Gastroesophageal sphincter (tissue), 4 donors: Measurements from ENCODE around the gene WBP1L. TPM values are rescaled to one million over a fixed set of nuclear protein-coding genes. Genes with fewer than 3 reads are reported as not detected.

Experiments used
- ATAC-seq: fragments of 150-250 bp; one replicate; pipeline ENCODE4 v1.9.1; 2016; ENCODE audit warnings: mild to moderate bottlenecking, moderate library complexity
- H3K27ac ChIP-seq, 4 donors: fragments of 200-600 bp; sonication (generic) in 3 of 4; 1 replicate in 3 of 4; 2 replicates in 1 of 4; pipeline ENCODE4 v1.5.1; 2016 to 2019
- H3K27me3 ChIP-seq: fragments of 200-600 bp; sonication (generic); one replicate; pipeline ENCODE4 v1.5.1; 2019
- H3K36me3 ChIP-seq, 2 donors: fragments of 200-600 bp; sonication (generic); one replicate each; pipeline ENCODE4 v1.5.1; 2019; ENCODE audit warnings: control low read depth in 1 of 2
- H3K4me1 ChIP-seq, 3 donors: fragments of 200-600 bp; sonication (generic); 1 replicate in 2 of 3; 2 replicates in 1 of 3; pipeline ENCODE4 v1.5.1; 2016 to 2019; ENCODE audit warnings: control low read depth in 2 of 3
- H3K4me3 ChIP-seq, 2 donors: fragments of 200-600 bp; sonication (generic); one replicate each; pipeline ENCODE4 v1.5.1; 2019; ENCODE audit warnings: mild to moderate bottlenecking in 1 of 2, moderate library complexity in 1 of 2
- H3K9me3 ChIP-seq, 3 donors: fragments of 200-600 bp; sonication (generic); one replicate each; pipeline ENCODE4 v1.5.1; 2017 to 2019; ENCODE audit warnings: control low read depth in 2 of 3
- CTCF ChIP-seq, 4 experiments: fragments of 200-600 bp in 2 of 4; fragments of 450-650 bp in 2 of 4; sonication (generic) in 1 of 4; IDR thresholded peaks; one replicate each; pipeline ENCODE4 v1.5.1; 2017 to 2019; ENCODE audit warnings: antibody characterized with exemption in 4 of 4, mild to moderate bottlenecking in 2 of 4, moderate library complexity in 2 of 4
- EP300 ChIP-seq: sonication (generic); formaldehyde crosslinking; IDR thresholded peaks from one replicate; pipeline ENCODE4 v1.6.1; 2017; ENCODE audit warnings: antibody characterized with exemption, mild to moderate bottlenecking
- POLR2A ChIP-seq, 2 donors: fragments of 450-650 bp; IDR thresholded peaks; one replicate each; pipeline ENCODE4 v1.6.1; 2017; ENCODE audit warnings: antibody characterized with exemption in 2 of 2, mild to moderate bottlenecking in 2 of 2, moderate library complexity in 1 of 2
- POLR2AphosphoS5 ChIP-seq: sonication (generic); formaldehyde crosslinking; IDR thresholded peaks from one replicate; pipeline ENCODE4 v1.6.1; 2017; ENCODE audit warnings: antibody characterized with exemption
- WGBS, 2 donors: methylation state at CpG; one replicate each; pipeline ENCODE4 v1.1.5; 2018; ENCODE audit warnings: low coverage in 1 of 2; 5-methylcytosine and 5-hydroxymethylcytosine counted together
- total RNA-seq, 4 donors: library from RNA; depleted of rRNA; stranded (reverse); fragments of >200 nt; gene quantifications; one replicate each; pipeline ENCODE4 v1.1.0, GENCODE V29; 2016

WBP1L gene
- total RNA-seq, 4 donors from 2014 or later, result 125 to 142 (median 132) TPM

DNA sequence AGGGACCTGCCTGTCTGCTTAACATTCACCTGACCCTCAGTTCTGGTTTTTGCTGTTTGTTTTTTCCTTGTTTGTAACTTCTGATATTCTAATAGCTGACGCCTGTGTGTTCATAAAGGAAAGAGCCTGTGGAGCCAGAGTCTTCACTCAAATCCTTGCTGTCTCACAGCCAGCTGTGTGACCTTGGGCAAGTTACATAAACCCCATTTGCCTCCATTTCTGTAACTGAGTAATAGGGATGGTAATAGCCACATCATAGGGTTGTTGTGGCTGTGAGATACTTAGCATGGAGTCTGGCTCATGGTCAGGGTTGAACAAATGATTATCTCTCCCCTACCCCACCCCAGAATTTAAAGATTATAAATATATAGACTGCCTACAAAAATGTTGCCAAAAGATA lies 27.0 kb downstream of the WBP1L start:
- H3K27ac ChIP-seq, result peak overlapping the region in 1 of 4 donors; percentile 97
- peaks cover 0 to 3% of the 10 kb centered on the region in 2 donors for H3K36me3 ChIP-seq
- H3K4me3 ChIP-seq, result no peak overlapping the region
- H3K27me3 ChIP-seq, result no peaks in the 10 kb centered on the region
- no peaks in the 10 kb centered on the region for H3K9me3 ChIP-seq
- ATAC-seq, result no peak
- 50 to 57% methylated on average over 1 of the region's 1 CpG for WGBS, 2 donors
- peaks cover 14 to 93% (median 27%) of the 10 kb centered on the region in 3 donors for H3K4me1 ChIP-seq
- no peak for TF ChIP-seq CTCF (IDR thresholded peaks at IDR 0.05)
- TF ChIP-seq EP300, result no peak
- no peak for TF ChIP-seq POLR2AphosphoS5
- TF ChIP-seq POLR2A (IDR thresholded peaks at IDR 0.05), result no peak

DNA sequence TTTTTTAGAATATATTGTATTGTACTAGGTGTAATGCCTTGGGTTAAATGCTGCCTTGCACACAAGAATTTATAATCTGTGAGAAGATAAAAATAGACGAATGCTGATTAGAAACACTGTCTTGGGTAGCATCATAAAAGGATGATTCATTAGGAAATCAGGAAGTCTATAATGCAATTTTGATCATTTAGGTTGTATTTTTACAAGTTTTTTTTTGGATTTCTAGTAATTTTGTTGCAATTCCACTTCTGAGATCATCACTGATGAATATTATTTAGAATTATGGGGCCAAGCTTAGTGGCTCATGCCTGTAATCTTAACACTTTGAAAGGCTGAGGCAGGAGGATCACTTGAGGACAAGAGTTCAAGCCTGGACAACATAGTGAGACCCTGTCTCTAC lies 29.6 kb downstream of the WBP1L start:
- Histone ChIP-seq H3K9me3 (no peaks in the 10 kb centered on the region), H3K27ac (peak overlapping the region; percentile 95 to 99 (median 96)), H3K36me3 (no peaks in the 10 kb centered on the region), H3K27me3 (no peaks in the 10 kb centered on the region), H3K4me3 (no peak overlapping the region), H3K4me1 (peaks cover 21 to 96% (median 45%) of the 10 kb centered on the region in 3 donors)
- no peak for ATAC-seq
- 7 to 8% methylated on average over 1 of the region's 1 CpG for WGBS, 2 donors
- TF ChIP-seq CTCF (IDR thresholded peaks at IDR 0.05), result no peak
- no peak for TF ChIP-seq POLR2A (IDR thresholded peaks at IDR 0.05)
- no peak for TF ChIP-seq POLR2AphosphoS5
- no peak for TF ChIP-seq EP300

- no peaks in the 10 kb centered on the region for H3K36me3 ChIP-seq
- H3K27me3 ChIP-seq, result no peaks in the 10 kb centered on the region
- WGBS, 2 donors, result 24 to 32% methylated on average over 4 to 5 of the region's 5 CpGs
- peaks cover 23 to 100% (median 51%) of the 10 kb centered on the region in 3 donors for H3K4me1 ChIP-seq
- peak overlapping the region; percentile 95 to 99 (median 96) for H3K27ac ChIP-seq
- no peak for ATAC-seq
- no peaks in the 10 kb centered on the region for H3K9me3 ChIP-seq
- H3K4me3 ChIP-seq, result no peak overlapping the region
- no peak for TF ChIP-seq POLR2A (IDR thresholded peaks at IDR 0.05)
- no peak for TF ChIP-seq CTCF (IDR thresholded peaks at IDR 0.05)
- no peak for TF ChIP-seq POLR2AphosphoS5
- TF ChIP-seq EP300, result no peak
Observed at GRCh38 chr10:102773986-102774385, 30.2 kb downstream of the WBP1L start.

DNA sequence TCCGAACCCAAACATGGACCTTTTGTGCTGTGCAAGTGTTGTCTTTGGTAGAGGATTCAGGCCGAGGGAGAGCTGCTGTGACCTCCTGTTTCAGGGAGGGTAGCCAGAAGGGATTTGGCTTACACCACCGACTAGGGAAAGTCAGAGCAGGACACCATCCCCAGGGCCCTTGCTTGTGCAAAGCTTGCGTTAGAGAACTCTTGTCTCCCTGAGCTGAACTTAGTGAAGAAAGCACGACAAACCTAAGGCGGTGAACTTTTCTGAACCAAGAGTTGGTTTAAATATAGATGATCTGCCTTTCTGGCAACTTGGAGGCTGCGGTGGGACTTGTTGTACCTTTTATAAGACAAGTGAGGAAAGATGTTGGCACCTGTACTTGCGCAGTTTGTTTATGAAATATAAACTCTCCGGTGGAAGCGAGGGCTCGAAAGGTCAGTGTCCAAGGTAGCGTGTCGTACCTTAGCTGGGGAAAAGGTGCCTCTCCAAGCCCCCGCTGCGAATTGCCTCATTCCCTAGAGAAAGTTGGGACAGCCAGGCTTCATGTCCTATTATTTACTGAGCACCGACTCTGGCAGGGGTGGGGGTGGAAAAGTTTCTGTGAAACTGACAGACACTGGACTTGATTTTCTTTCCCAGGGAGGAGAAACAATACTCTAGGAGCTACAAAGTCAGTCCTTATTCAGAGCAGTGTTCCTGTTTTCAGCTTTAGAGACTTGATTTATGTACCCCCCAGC lies 31.6 kb downstream of the WBP1L start:
- peak; percentile 81 for TF ChIP-seq EP300
- peak; percentile 84 for TF ChIP-seq POLR2AphosphoS5
- no peak for TF ChIP-seq CTCF (IDR thresholded peaks at IDR 0.05)
- H3K27me3 ChIP-seq, result no peaks in the 10 kb centered on the region
- no peaks in the 10 kb centered on the region for H3K36me3 ChIP-seq
- peak; percentile 72 for ATAC-seq
- H3K4me1 ChIP-seq, result peaks cover 28 to 100% (median 64%) of the 10 kb centered on the region in 3 donors
- H3K4me3 ChIP-seq, result peak overlapping the region; percentile 51 to 52
- H3K27ac ChIP-seq, result peak overlapping the region; percentile 95 to 99 (median 96)
- H3K9me3 ChIP-seq, result no peaks in the 10 kb centered on the region
- 13 to 16% methylated on average over 10 to 13 of the region's 16 CpGs for WGBS, 2 donors
